NCI-H526 (cell line): ENCODE results near the gene BCL2.

Source experiments
- DNase-seq, 2 experiments: peaks; one replicate each; lab custom pipeline; 2025; lab: John Stamatoyannopoulos, UW

The BCL2 gene

GRCh38 chr18:63157293-63158011, 162.1 kb downstream of the BCL2 start:
- DNase-seq = peak; percentile 29 to 59

- DNase-seq = peak; percentile 44 to 53
Observed at GRCh38 chr18:63155910-63156773, 163.4 kb downstream of the BCL2 start.

GRCh38 chr18:63155169-63155852, 164.3 kb downstream of the BCL2 start:
- peak; percentile 93 to 97 for DNase-seq

DNA sequence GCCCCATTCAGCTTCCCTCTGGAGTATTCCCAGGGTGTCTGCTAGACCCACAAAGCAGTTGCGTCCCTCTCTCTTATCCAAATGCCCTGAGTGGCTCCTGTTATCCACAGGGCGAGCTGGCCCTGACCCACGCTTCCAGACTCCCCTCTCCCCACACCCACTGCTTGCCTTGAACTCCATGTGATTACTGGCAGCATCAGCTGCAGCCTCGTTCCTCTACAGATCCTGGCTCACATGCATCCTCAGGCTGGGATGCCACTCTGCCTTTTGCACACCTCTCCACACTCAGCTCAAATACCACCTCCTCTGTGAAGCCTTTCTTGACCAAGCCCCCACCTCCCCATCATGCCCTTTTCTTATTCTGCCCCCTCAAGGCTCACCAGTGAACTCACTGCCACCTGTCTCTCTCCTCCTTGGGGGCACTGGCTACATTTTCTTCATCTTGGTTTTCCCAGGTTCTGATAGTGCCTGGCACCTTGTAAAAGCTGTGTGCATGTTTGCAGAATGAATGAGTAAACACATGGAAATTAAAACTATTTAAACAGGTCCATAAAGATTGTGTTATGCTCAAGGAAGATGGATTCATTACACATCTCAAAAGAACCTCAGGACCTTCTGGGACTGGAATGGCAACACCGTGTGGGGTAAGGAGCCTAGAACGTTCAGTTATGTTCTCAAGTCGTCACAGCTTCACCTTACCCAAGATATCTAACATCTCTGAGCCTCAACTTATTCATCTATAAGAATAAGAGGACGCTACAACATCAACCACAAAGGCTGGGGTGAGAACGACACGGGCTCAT, 165.0 kb downstream of the BCL2 start:
- no peak for DNase-seq

- no peak for DNase-seq
Observed at GRCh38 chr18:63152791-63153190, 166.8 kb downstream of the BCL2 start.

DNA sequence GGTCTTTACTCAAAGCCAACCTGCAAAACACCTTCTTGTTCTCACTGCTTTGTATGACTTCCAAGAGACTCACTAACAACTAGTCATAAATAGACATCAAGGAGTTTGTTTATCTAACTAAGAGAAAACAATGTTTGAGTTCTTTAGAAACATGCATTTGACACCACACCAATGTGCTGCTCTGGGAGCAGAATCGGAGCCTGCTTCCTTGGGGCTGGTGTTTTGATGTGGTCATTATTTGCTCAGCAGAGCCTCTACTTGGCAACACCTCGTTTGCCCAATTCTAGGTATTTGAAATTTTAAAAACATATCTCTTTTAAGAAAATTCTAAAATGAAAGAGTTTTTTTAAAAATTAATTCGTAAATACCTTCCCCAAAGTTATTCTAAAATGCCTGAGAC, 167.5 kb downstream of the BCL2 start:
- no peak for DNase-seq

- DNase-seq = no peak
Observed at GRCh38 chr18:63151539-63151938, 168.0 kb downstream of the BCL2 start.

- DNase-seq = peak; percentile 17 to 65
Observed at GRCh38 chr18:63150942-63151421, 168.6 kb downstream of the BCL2 start.

DNA sequence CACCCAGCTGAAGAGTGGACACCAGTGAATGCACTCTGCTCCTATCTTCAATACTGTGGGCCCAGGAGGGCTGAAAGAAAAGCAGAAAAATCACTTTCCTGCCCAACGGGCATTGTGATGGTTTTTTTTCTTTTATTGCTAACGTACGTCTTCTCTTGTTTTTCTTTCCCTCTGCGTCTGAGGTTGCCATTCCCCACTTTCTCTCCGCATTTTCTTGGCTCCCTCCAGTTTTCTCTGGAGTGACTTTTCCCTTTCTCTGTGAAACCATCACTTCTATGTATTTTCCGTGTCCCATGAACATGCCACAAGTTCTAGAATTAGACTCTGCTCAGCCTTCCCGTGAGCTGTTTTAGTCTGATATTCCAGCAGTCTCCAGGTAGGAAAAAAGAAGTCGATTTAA, 169.2 kb downstream of the BCL2 start:
- no peak for DNase-seq

GRCh38 chr18:63149302-63149587, 170.3 kb downstream of the BCL2 start:
- DNase-seq = no peak

DNA sequence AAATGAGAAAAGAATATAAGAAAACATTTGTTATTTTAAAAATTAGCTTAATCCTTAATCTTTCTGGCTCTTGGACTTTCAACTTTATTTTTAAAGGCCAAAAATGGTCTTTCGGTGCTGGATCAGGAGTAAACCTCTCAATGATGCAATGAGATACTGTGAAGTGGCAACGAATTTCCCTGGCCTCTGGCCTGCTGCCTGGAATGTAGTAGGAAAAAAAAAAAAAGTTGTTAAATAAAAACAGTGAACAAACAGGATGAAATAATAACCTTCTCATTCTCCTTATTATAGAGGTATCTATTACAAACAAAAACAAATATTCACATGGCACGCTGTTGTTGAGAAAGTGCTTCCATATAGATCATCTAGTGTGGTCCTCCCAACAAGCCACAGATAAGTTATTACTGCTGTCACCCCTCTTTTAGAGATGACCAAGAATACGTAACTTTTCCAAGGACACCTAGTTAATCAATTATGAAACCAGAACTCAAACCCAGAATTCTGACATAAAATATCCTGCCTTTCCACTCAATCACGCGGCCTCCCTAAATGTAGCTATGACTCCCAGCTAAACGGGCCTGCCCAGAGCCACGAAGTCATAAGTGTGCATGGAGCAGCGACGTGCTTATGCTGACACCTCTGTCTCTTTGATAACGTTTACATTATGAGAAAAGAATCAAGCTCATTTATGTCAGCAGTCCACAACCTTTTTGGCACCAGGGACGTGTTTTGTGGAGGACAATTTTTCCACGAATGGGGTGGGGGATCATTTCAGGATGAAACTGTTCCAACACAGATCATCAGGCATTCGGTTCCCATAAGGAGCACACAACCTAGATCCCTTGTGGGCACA, 170.9 kb downstream of the BCL2 start:
- DNase-seq = no peak

- no peak for DNase-seq
Observed at GRCh38 chr18:63147973-63148372, 171.6 kb downstream of the BCL2 start.

DNA sequence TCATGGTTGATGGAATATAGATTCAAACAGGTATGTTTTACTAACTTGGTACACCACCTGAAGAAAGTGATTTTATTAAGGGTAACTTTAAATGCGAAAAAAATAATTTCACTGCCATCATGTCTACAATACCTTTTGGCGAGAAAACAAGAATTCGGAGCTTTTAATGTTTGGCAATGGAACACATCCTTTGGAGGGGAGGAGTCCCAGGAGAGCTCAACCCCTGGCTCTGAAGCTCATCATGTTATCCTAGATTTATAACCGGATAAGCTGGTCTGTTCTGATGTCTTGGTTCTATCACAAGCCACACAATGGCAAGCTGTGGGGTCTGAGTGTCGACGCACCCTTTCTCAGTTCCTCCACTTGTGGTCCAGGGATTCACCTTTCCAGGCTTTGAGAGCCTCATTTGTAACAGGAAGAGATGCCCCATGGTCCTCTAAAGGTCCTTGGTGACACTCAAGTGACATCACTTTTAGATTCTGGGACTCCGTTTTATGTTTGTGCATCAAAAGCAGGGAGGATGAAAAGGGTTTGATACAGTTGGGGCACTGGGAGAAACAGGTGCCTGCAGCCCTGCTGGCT, 172.7 kb downstream of the BCL2 start:
- DNase-seq = no peak

DNA sequence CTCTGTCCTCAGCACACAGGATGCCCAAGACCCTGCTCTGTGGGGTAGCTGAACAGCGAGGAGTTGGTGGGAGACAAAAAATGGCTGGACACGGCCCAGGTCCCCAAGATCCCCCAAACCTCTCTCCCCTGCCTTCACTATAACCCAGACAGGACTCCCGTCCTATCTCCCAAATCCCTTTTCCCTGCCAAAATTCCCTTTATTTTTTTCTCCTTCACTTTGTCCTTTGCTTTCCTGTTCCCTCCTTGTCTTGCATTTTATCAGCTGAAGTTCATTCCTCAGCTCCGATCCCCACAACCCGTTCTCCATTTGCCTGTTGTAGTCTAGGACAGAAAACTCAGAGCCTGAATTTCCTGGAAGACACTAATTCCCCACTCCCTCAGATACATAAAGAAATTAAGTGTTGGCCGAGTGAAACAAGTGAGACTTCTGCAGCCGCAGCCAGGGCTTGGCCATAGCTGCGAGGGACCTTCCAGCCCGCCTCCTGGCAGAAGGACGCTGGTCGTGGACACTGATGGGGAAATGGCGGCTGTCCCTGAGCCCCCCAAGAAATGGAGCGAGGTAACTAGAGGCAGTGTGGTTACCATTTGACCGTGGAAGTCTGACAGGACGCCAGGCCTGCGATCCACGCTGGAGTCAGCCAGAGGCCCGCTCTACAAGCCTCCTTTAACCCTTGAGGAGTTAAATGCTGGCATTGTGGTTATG, 173.6 kb downstream of the BCL2 start:
- no peak for DNase-seq

- no peak for DNase-seq
Observed at GRCh38 chr18:63145166-63145850, 174.3 kb downstream of the BCL2 start.

- DNase-seq = no peak
Observed at GRCh38 chr18:63144748-63145147, 174.8 kb downstream of the BCL2 start.

DNA sequence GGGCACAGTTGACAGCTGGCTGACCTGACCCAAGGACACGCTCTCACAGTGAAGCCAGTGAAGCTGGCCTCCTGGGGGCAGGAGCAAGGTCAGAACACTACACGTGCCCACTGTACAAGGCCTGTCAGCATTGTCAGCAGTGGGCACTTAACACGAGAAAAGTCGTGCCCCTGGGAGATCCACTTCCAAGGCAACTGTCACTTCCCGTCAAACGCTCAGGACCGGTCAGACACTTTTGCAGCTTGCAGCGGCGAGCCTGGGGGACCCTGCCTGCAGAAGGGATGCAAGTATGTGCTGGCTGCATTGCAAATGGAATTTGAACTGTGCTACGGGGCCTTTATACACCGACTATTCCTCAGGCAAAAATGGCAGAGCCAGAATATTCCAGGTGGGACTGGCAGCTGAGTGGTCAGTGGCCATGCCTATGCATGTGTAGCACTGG, 176.2 kb downstream of the BCL2 start:
- DNase-seq = no peak

GRCh38 chr18:63142594-63143225, 176.9 kb downstream of the BCL2 start:
- peak; percentile 19 to 51 for DNase-seq

DNA sequence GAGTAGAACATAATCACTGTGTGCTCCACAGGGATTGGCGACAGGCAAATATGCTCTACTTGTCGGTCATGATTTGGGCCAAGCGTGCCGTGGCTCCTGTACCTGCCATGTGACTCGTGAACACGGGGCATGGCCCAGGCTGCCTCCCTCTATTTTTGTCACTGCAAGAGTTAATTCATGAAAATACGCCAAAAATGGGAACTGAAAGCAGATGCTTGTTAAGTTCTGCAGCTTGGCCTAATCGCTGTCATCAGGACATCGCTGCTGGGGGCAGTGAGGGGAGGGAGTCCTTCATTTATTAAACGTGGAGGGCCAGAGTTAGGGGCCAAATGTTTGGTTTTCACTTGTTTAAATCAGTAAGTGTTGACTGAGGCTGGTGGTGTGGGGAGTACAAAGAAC, 177.8 kb downstream of the BCL2 start:
- DNase-seq = no peak
